Stimulated activated CD8-positive, alpha-beta memory T cell treated with anti-CD3 and anti-CD28 coated beads, Interleukin-12 subunit alpha, Interleukin-12 subunit beta, amount 100 ng/mL, for 4 hours (primary cell): ENCODE measurements around the gene PDC.
"Not testable (repeated sequence)": the region's sequence is repeated elsewhere in the genome, so short reads cannot be mapped to it uniquely, and the experiment has no call there.

Experiments used
- DNase-seq: peaks from one replicate; pipeline ENCODE4 v3.0.0-alpha.2; 2020; ENCODE audit warnings: low read depth

PDC gene

GRCh38 chr1:186401446-186401845 lies 59.5 kb downstream of the PDC start:
- DNase-seq, result not testable (repeated sequence)
